ENCODE results near the gene LCN9.
A peak's percentile ranks its signal among the peaks of the same experiment; 100 is the strongest.
"Not testable (repeated sequence)": the region's sequence is repeated elsewhere in the genome, so short reads cannot be mapped to it uniquely, and the experiment has no call there.

Gene LCN9

DNA sequence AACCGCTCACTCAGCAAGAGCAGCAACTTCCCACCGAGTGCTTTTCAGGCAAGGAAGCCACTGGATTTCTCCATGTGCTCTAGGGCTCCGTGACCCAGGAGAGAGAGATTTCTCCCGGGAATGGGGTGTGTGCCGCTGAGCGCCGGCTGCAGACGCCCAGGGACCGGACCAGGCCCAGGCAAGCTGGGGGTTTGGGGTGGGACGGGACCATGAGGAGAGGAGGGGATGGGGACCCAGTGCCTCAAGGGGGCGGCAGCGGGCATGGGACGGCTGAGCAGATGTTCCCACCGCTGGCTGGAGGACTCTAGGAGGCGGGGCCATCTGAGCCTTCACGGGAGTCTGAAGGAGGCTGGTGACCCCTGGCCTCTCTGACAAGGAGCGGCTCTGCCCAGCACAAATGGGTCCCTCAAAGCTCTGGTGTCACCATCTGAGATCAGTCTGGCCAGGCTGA, 8.5 kb downstream of the LCN9 start:
- TF ChIP-seq, protein P1, sequence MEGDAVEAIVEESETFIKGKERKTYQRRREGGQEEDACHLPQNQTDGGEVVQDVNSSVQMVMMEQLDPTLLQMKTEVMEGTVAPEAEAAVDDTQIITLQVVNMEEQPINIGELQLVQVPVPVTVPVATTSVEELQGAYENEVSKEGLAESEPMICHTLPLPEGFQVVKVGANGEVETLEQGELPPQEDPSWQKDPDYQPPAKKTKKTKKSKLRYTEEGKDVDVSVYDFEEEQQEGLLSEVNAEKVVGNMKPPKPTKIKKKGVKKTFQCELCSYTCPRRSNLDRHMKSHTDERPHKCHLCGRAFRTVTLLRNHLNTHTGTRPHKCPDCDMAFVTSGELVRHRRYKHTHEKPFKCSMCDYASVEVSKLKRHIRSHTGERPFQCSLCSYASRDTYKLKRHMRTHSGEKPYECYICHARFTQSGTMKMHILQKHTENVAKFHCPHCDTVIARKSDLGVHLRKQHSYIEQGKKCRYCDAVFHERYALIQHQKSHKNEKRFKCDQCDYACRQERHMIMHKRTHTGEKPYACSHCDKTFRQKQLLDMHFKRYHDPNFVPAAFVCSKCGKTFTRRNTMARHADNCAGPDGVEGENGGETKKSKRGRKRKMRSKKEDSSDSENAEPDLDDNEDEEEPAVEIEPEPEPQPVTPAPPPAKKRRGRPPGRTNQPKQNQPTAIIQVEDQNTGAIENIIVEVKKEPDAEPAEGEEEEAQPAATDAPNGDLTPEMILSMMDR (IDR thresholded peaks at IDR 0.05; ENCODE audit: low read depth, low read length): peak; percentile 4
- no peak for TF ChIP-seq MYC (IDR thresholded peaks at IDR 0.05; ENCODE audit: low read depth, low read length)
- peak; percentile 16 for DNase-seq (ENCODE audit: low read depth)
- no peak overlapping the region for H3K4me3 ChIP-seq (ENCODE audit: low read depth, low read length)

- H3K4me3 ChIP-seq (ENCODE audit: low read depth, low read length); DNase-seq (ENCODE audit: low read depth): not testable (repeated sequence)
Measured at GRCh38 chr9:135672786-135673185, 9.7 kb downstream of the LCN9 start.

GRCh38 chr9:135673941-135674340, 10.8 kb downstream of the LCN9 start:
- H3K4me3 ChIP-seq (ENCODE audit: low read depth, low read length): no peak overlapping the region
- TF ChIP-seq MYC (IDR thresholded peaks at IDR 0.05; ENCODE audit: low read depth, low read length) (no peak), POLR2A (IDR thresholded peaks at IDR 0.05; ENCODE audit: extremely low read depth, insufficient read length) (no peak), MAX (IDR thresholded peaks at IDR 0.05; ENCODE audit: low read depth, low read length) (no peak)
- TF ChIP-seq, protein P1 (IDR thresholded peaks at IDR 0.05; ENCODE audit: low read depth, low read length): no peak
- DNase-seq (ENCODE audit: low read depth): no peak

DNA sequence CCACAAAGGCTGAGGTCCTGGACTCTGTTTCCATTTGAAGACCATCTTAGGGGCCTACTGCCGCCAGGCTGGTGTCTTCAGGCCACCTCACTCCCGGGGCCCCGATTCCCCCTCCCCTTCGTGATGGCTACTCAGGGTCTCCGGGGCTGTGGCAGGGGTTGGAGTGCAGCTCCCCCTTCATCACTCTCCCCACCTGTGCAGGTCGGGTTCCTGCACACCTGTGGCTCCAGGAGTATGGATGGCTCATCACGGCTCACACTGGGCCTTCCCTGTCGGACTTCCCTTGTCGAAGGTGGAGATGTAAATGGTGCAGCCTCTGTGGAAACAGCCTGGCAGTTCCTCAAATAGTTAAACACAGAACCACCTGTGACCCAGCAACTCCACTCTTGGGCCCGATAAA, 11.9 kb downstream of the LCN9 start:
- no peak for DNase-seq (ENCODE audit: low read depth)
- H3K4me3 ChIP-seq (ENCODE audit: low read depth, low read length): no peak overlapping the region
- TF ChIP-seq, protein P1 (IDR thresholded peaks at IDR 0.05; ENCODE audit: low read depth, low read length): no peak
- TF ChIP-seq MYC (IDR thresholded peaks at IDR 0.05; ENCODE audit: low read depth, low read length): no peak
- TF ChIP-seq MAX (IDR thresholded peaks at IDR 0.05; ENCODE audit: low read depth, low read length): no peak
- TF ChIP-seq POLR2A (IDR thresholded peaks at IDR 0.05; ENCODE audit: extremely low read depth, insufficient read length): no peak

GRCh38 chr9:135676891-135677290, 13.8 kb downstream of the LCN9 start:
- H3K4me3 ChIP-seq (ENCODE audit: low read depth, low read length): no peak overlapping the region
- TF ChIP-seq MYC (IDR thresholded peaks at IDR 0.05; ENCODE audit: low read depth, low read length): no peak
- TF ChIP-seq, protein P1 (IDR thresholded peaks at IDR 0.05; ENCODE audit: low read depth, low read length): no peak
- no peak for TF ChIP-seq MAX (IDR thresholded peaks at IDR 0.05; ENCODE audit: low read depth, low read length)
- no peak for TF ChIP-seq POLR2A (IDR thresholded peaks at IDR 0.05; ENCODE audit: extremely low read depth, insufficient read length)
- DNase-seq (ENCODE audit: low read depth): no peak

DNA sequence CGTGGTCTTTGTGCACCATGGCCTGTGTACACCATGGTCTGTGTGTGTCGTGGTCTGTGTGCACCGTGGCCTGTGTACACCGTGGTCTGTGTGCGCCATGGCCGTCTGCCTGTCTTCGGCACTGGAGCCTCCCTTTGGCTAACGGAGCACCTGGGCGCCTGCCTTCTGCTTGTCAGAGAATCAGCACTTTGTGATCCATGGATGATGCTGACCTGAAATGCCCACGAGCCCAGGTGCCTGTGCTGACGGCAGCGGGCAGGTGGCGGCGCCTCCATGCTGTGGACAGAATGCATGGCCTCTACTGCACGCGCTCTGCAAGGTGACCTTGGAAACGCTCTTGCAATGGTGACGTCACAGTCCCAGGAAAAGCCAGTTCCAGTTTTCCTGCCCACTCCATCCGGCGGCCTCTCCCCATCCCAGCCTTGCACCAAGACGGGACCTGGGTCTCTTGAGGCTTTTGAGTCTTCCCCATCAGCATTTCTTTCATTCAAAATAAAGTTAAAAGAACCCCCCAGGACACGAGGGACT, 14.6 kb downstream of the LCN9 start:
- H3K4me3 ChIP-seq (ENCODE audit: low read depth, low read length): no peak overlapping the region
- TF ChIP-seq MYC (IDR thresholded peaks at IDR 0.05; ENCODE audit: low read depth, low read length) (no peak), MAX (IDR thresholded peaks at IDR 0.05; ENCODE audit: low read depth, low read length) (no peak), POLR2A (IDR thresholded peaks at IDR 0.05; ENCODE audit: extremely low read depth, insufficient read length) (no peak)
- TF ChIP-seq, protein P1 (IDR thresholded peaks at IDR 0.05; ENCODE audit: low read depth, low read length): no peak
- DNase-seq (ENCODE audit: low read depth): no peak

Data from NB4 (cell line).